DOHH2 (cell line): ENCODE data around the gene CLDN15.
"Not testable (repeated sequence)": the region's sequence is repeated elsewhere in the genome, so short reads cannot be mapped to it uniquely, and the experiment has no call there.

ENCODE experiments used
- H3F3A ChIP-seq: fragments of 200-600 bp; sonication (generic), shearing (Covaris generic); 2 replicates; pipeline ENCODE4 v1.6.0; 2016; ENCODE audit warnings: antibody characterized with exemption, mild to moderate bottlenecking; ENCODE audit not compliant: control insufficient read depth, insufficient read depth
- H3K27ac ChIP-seq: fragments of 200-600 bp; sonication (generic); 2 replicates; pipeline ENCODE4 v1.5.1; 2014; ENCODE audit warnings: low read depth, mild to moderate bottlenecking, low read length, moderate library complexity
- H3K27me3 ChIP-seq: fragments of 200-600 bp; sonication (generic); 2 replicates; pipeline ENCODE4 v1.6.1; 2014; ENCODE audit warnings: mild to moderate bottlenecking, low read length, mixed read lengths; ENCODE audit not compliant: control insufficient read depth
- H3K36me3 ChIP-seq: fragments of 200-600 bp; sonication (generic); 2 replicates; pipeline ENCODE4 v1.6.1; 2014; ENCODE audit warnings: mild to moderate bottlenecking, low read length, moderate library complexity, mixed read lengths; ENCODE audit not compliant: control insufficient read depth
- H3K4me1 ChIP-seq: fragments of 200-600 bp; sonication (generic); 2 replicates; pipeline ENCODE4 v1.6.1; 2014; ENCODE audit warnings: mild to moderate bottlenecking, low read length, mixed read lengths; ENCODE audit not compliant: control insufficient read depth
- H3K4me2 ChIP-seq: fragments of 200-600 bp; sonication (generic); 2 replicates; pipeline ENCODE4 v1.6.0; 2014; ENCODE audit warnings: mild to moderate bottlenecking, low read length, moderate library complexity
- H3K4me3 ChIP-seq: fragments of 200-600 bp; sonication (generic); 2 replicates; pipeline ENCODE4 v1.5.1; 2014; ENCODE audit warnings: mild to moderate bottlenecking, low read length, mixed read lengths
- H3K79me2 ChIP-seq: fragments of 200-600 bp; sonication (generic); 2 replicates; pipeline ENCODE4 v1.6.1; 2014; ENCODE audit warnings: mild to moderate bottlenecking, low read length, mixed read lengths; ENCODE audit not compliant: control insufficient read depth
- H3K9me2 ChIP-seq: fragments of 200-600 bp; sonication (generic); replicated peaks from 2 replicates; pipeline ENCODE4 v1.6.1; 2014; ENCODE audit warnings: mild to moderate bottlenecking, low read length, mixed read lengths; ENCODE audit not compliant: control insufficient read depth
- H3K9me3 ChIP-seq: fragments of 200-600 bp; sonication (generic); 2 replicates; pipeline ENCODE4 v1.6.1; 2014; ENCODE audit warnings: antibody characterized with exemption, low read length, mixed read lengths; ENCODE audit not compliant: control insufficient read depth, insufficient read depth
- H4K20me1 ChIP-seq: fragments of 200-600 bp; sonication (generic); 2 replicates; pipeline ENCODE4 v1.6.0; 2014; ENCODE audit warnings: low read depth, mild to moderate bottlenecking, antibody characterized with exemption, low read length, moderate library complexity; ENCODE audit not compliant: control insufficient read depth, insufficient read depth
- EZH2phosphoT487 ChIP-seq: fragments of 200-600 bp; sonication (generic); IDR thresholded peaks from 2 replicates; pipeline ENCODE4 v1.6.1; 2017; ENCODE audit warnings: borderline replicate concordance, mild to moderate bottlenecking, antibody characterized with exemption, low read length, moderate library complexity, mixed read lengths
- TF ChIP-seq, protein P1 (sequence below): fragments of 200-600 bp; sonication (generic); IDR thresholded peaks from one replicate; pipeline ENCODE4 v1.5.1; 2014; ENCODE audit warnings: antibody characterized with exemption, mild to moderate bottlenecking, low read depth, low read length; ENCODE audit not compliant: poor library complexity, severe bottlenecking

CLDN15 gene

DNA sequence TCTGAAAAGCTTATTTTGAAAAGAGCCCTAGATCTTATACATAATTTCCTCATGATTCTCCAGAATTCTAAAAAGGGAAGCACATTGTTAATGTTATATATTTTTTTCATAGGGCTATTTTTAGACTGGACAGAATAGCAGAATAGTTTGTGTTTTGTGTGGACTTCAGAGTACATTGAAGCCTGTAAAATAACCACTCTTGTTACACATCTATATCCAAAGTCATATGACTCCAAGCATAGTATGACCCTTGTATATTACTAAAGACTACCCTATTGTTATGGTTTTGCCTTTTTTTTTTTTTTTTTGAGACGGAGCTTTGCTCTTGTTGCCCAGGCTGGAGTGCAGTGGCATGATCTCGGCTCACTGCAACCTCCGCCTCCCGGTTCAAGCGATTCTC is 33.4 kb upstream of the CLDN15 start:
- TF ChIP-seq, protein P1, sequence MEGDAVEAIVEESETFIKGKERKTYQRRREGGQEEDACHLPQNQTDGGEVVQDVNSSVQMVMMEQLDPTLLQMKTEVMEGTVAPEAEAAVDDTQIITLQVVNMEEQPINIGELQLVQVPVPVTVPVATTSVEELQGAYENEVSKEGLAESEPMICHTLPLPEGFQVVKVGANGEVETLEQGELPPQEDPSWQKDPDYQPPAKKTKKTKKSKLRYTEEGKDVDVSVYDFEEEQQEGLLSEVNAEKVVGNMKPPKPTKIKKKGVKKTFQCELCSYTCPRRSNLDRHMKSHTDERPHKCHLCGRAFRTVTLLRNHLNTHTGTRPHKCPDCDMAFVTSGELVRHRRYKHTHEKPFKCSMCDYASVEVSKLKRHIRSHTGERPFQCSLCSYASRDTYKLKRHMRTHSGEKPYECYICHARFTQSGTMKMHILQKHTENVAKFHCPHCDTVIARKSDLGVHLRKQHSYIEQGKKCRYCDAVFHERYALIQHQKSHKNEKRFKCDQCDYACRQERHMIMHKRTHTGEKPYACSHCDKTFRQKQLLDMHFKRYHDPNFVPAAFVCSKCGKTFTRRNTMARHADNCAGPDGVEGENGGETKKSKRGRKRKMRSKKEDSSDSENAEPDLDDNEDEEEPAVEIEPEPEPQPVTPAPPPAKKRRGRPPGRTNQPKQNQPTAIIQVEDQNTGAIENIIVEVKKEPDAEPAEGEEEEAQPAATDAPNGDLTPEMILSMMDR, result no peak
- TF ChIP-seq EZH2phosphoT487, result no peak
- Histone ChIP-seq H3K9me3 (no peaks in the 10 kb centered on the region), H3K36me3 (no peaks in the 10 kb centered on the region), H3K4me3 (no peak overlapping the region), H3K9me2 (no peaks in the 10 kb centered on the region), H3K4me2 (no peak overlapping the region), H3K79me2 (no peaks in the 10 kb centered on the region), H4K20me1 (no peaks in the 10 kb centered on the region), H3K4me1 (no peaks in the 10 kb centered on the region), H3K27ac (no peak overlapping the region), H3F3A (no peaks in the 10 kb centered on the region), H3K27me3 (peaks cover 19% of the 10 kb centered on the region)

DNA sequence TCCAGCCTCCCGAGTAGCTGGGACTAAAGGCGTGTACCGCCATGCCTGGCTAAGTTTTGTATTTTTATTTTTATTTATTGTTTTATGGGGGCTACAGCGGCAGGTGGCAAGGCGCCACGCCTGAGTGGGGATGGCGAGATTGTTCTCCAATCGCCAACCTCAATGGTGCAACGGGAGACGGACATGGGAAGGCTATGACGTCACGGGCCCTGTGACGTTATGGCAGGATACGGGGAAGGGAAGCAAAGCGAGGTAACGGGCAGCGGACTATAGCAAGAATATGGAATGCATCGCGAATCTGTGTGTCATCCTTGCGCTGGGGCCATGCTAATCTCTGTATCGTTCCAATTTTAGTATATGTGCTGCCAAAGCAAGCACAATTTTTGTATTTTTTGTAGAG is 32.1 kb upstream of the CLDN15 start:
- Histone ChIP-seq H3K9me2 (no peaks in the 10 kb centered on the region), H3K4me2 (no peak overlapping the region), H3F3A (no peaks in the 10 kb centered on the region), H4K20me1 (no peaks in the 10 kb centered on the region), H3K27ac (no peak overlapping the region), H3K27me3 (peaks cover 21% of the 10 kb centered on the region), H3K79me2 (no peaks in the 10 kb centered on the region), H3K4me3 (no peak overlapping the region), H3K9me3 (no peaks in the 10 kb centered on the region), H3K4me1 (no peaks in the 10 kb centered on the region), H3K36me3 (no peaks in the 10 kb centered on the region)
- TF ChIP-seq, protein P1, result no peak
- no peak for TF ChIP-seq EZH2phosphoT487

DNA sequence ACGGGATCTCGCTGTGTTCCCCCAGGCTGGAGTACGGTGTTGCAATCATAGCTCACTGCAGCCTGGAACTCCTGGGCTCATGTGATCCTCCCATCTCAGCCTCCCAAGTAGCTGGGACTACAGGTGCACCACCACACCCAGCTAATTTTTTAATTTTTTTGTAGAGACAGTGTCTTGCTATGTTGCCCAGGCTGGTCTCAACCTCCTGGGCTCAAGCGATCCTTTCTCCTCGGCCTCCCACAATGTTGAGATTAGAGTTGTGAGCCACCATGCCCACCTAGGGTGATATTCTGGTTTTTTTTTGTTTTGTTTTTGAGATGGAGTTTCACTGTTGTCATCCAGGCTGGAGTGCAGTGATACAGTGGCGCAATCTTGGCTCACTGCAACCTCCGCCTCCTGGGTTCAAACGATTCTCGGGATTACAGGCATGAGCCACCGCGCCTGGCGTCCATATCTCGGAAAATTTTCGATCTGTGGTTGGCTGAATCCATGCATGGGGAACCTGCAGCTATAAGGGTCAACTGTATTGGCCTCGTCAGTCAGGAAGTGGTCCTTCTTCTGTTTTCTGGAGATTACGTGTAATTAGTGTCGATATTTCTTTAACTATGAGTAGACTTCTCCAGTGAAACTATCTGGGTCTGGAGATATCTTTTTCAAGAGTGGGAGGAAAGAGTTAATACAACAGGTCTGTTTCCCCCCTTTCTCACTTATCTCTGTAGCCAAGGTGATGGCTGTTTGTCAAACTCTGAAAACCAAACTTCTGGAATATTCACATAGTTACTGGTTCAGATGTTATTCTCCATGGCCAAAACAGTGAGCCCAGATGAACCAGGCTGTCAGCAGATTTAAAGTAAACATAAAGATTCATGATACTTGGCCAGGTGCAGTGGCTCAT is 28.3 kb upstream of the CLDN15 start:
- Histone ChIP-seq H3K27ac (no peak overlapping the region), H3K9me3 (no peaks in the 10 kb centered on the region), H3K4me1 (no peaks in the 10 kb centered on the region), H3K9me2 (no peaks in the 10 kb centered on the region), H3K4me2 (no peak overlapping the region), H3K36me3 (no peaks in the 10 kb centered on the region), H3K4me3 (no peak overlapping the region), H3F3A (no peaks in the 10 kb centered on the region), H3K79me2 (no peaks in the 10 kb centered on the region), H3K27me3 (peaks cover 7% of the 10 kb centered on the region; the same call in 1 of the 2 replicates), H4K20me1 (no peaks in the 10 kb centered on the region)
- TF ChIP-seq, protein P1, result no peak
- TF ChIP-seq EZH2phosphoT487, result no peak

DNA sequence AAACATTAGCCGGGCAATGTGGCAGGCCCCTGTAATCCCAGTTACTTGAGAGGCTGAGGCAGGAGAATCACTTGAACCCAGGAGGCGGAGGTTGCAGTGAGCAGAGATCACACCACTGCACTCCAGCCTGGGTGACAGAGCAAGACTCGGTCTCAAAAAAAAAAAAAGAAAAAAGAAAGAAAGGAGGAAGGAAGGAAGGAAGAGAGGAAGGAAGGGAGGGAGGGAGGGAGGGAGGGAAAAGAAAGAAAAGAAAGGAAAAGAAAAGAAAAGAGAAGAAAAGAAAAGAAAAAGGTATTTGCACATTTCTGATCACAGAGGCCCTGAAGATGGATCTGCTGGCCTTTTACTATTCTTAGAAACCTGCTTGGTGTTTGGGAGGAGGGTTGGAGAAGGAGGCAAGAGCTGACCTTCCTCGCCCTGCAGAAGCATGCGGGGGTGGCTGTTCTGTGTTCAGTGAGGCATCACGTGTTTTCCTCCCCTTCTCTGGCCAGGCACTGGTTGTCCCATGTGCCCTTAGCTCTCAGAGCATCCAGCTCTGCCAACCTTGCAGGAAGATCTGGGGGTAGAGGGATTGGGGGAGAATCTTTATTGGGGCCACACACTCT is 26.6 kb upstream of the CLDN15 start:
- not testable (repeated sequence) for H3K4me3 ChIP-seq, H3K4me2 ChIP-seq, H3F3A ChIP-seq, H3K79me2 ChIP-seq, H3K27ac ChIP-seq, H3K36me3 ChIP-seq, H3K27me3 ChIP-seq, H3K9me2 ChIP-seq, H3K4me1 ChIP-seq, H4K20me1 ChIP-seq, H3K9me3 ChIP-seq
